ENCODE data around the gene RAPGEF6.

- TF ChIP-seq, protein P1, sequence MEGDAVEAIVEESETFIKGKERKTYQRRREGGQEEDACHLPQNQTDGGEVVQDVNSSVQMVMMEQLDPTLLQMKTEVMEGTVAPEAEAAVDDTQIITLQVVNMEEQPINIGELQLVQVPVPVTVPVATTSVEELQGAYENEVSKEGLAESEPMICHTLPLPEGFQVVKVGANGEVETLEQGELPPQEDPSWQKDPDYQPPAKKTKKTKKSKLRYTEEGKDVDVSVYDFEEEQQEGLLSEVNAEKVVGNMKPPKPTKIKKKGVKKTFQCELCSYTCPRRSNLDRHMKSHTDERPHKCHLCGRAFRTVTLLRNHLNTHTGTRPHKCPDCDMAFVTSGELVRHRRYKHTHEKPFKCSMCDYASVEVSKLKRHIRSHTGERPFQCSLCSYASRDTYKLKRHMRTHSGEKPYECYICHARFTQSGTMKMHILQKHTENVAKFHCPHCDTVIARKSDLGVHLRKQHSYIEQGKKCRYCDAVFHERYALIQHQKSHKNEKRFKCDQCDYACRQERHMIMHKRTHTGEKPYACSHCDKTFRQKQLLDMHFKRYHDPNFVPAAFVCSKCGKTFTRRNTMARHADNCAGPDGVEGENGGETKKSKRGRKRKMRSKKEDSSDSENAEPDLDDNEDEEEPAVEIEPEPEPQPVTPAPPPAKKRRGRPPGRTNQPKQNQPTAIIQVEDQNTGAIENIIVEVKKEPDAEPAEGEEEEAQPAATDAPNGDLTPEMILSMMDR (IDR thresholded peaks at IDR 0.05), result no peak
- no peak for TF ChIP-seq POLR2A (IDR thresholded peaks at IDR 0.05)
- no peak for TF ChIP-seq POLR2AphosphoS5 (IDR thresholded peaks at IDR 0.05)
Measured at GRCh38 chr5:131389096-131389868, 245.7 kb downstream of the RAPGEF6 start.
